ENCODE results near the gene CPNE4.
"Not testable (repeated sequence)": the region's sequence is repeated elsewhere in the genome, so short reads cannot be mapped to it uniquely, and the experiment has no call there.

CPNE4 gene

DNA sequence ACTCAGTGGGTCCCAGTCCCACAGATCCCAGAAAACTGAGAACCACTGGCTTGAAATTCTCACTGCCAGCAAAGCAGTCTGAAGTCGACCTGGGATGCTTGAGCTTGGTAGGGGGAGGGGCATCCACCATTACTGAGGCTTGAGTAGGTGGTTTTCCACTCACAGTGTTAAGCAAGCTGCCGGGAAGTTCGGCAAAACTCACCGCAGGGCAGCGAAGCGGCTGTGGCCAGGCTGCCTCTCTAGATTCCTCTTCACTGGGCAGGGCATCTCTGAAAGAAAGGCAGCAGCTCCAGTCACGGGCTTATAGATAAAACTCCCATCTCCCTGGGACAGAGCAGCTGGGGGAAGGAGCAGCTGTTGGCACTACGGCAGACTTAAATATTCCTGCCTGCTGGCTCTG lies 71.4 kb downstream of the CPNE4 start:
- not testable (repeated sequence) for FAIRE-seq; DNase-seq (ENCODE audit: insufficient read length, low spot score)

DNA sequence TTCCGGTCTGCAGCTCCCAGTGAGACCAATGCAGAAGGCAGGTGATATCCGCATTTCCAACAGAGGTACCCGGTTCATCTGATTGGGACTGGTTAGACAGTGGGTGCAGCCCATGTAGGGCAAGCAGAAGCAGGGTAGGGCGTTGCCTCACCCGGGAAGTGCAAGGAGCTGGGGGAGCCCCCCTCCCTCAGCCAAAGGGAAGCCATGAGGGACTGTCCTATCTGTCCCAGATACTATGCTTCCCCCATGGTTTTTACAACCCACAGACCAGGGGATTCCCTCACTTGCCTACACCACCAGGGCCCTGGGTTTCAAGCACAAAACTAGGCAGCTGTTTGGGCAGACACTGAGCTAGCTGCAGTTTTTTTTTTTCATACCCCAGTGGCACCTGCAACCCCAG lies 71.8 kb downstream of the CPNE4 start:
- DNase-seq (ENCODE audit: insufficient read length, low spot score) = no peak
- FAIRE-seq = no peak

DNA sequence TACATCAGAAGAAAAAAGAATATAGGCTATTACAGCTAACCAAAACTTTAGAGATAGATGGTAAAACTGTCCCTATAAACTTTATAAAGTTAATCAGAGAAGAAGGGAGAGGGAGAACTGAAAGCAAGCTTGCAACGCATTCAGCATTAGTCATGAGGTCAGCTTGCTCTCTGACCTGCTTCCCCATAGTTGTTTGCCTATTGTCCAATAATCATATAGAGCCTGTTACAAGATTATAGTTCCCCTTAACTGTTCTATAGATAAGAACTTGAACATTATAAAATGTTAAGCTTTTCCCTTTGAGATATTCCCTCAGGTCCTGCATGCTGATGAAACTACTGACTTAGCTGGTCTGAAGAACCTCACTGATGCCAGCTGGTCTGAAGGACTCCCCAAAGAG lies 74.5 kb downstream of the CPNE4 start:
- DNase-seq (ENCODE audit: insufficient read length, low spot score) = no peak

DNA sequence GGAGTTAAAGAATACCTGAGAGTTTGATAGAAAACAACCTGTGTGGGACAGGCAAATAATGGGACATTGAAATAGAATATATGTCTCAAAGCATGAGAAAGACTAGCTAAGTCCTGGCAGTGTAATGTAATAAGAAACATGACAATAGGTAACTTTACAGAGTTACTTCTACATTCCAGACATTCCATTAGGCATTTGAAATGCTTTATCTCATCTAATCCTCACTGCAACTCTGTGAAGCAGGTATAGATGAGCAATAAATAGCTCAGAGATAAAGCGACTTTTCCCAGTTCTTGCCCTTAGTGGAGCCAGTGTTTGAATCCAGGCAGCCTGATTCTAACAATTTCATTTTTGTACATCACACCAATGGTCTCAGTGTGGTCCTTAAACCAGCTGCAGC lies 76.8 kb downstream of the CPNE4 start:
- DNase-seq (ENCODE audit: insufficient read length, low spot score) (no peak), FAIRE-seq (no peak)

More for the DNA sequence above, 74.5 kb downstream of the CPNE4 start:
- FAIRE-seq = no peak

DNA sequence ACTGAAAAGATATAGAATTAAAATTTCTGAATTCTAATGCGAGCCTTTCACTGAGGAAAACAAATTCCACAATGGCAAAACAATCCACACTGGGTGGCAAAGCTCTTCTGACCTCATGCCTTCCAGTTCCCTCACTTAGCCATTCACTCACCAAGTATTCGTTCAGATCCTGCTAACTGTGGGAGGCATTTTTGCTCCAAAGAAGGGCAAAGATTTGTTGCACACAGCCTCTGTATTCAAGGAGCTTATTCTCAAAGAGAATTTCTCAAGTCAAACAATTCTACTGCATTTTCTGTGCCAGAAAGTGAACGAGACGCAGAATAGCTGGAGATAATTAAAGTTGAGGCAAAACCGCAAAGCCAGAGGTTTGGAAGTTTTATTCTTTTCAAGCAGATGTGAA lies 77.3 kb downstream of the CPNE4 start:
- no peak for DNase-seq (ENCODE audit: insufficient read length, low spot score)
- no peak for FAIRE-seq

DNA sequence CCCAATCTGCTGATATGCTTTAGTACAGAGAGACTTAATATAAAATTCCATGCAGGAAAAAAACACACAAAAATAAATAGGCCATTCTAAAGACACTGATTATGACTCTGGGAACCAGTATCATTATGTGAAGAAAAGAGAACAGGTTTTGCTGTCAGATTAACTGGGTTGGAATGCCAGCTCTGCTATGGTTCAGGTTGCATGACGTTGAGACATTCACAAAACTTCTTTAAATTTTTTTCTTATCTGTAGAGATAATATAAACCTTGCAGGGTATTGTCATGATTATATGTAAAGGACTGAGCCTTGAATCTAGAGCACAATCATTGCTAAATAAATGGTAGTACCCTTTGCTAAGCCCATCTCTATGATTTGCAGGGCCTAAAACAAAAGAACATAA lies 86.0 kb downstream of the CPNE4 start:
- no peak for DNase-seq (ENCODE audit: insufficient read length, low spot score)
- no peak for FAIRE-seq

DNA sequence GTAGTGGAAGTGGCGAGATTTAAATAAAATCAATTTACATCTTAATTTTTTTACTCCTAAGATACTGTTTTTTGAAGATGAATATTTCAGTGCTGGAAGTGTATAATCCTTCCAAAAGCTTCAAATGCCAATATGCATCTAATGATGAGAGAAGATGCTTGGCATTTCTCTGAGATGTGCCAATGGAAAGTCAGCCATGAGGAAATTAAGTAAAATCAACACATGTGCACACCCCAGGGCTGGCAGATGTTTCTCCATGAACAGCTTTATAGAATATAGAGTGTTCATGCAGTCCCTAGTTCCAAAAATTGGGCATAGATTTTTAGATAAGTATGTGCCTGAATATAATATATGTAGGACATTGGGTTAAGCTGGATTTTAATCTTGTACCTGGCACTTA lies 90.1 kb downstream of the CPNE4 start:
- DNase-seq (ENCODE audit: insufficient read length, low spot score) (no peak), FAIRE-seq (no peak)

DNA sequence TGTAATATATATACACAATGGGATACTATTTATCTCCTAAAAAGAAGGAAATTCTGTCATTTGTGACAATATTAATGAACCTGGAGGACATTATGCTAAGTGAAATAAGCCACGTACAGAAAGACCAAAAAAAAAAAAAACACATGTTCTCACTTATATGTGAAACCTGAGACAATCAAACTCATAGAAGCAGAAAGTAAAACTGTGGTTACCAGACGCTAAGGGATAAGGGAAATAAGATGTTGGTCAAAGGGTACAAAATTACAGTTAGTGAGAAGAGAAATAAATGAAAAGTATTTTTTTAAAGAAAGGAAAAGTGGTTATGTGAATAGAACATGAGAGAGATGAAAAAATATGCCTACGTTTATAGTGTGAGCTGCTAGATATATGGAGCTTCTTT lies 101.1 kb downstream of the CPNE4 start:
- DNase-seq (ENCODE audit: insufficient read length, low spot score) (no peak), FAIRE-seq (no peak)

DNA sequence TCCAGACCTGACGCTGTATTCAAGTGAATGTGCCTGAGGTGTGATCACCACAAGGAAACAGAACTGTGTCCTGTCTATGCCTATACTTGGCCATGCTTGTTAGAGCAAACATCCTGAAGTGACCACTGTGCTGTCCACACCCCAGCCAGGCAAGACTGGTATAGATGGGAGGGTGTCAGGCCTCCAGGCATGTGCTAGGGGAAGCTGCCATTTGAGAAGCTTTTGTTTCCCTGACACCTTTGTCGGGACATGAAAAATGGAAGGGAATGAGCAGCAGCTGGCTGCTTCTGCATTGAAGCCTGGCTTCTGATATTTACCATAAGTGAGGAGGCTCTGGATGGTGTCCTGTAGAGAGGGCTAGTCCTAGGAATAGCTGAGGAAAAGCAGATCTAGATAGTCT lies 106.2 kb downstream of the CPNE4 start:
- FAIRE-seq = no peak
- no peak for DNase-seq (ENCODE audit: insufficient read length, low spot score)

DNA sequence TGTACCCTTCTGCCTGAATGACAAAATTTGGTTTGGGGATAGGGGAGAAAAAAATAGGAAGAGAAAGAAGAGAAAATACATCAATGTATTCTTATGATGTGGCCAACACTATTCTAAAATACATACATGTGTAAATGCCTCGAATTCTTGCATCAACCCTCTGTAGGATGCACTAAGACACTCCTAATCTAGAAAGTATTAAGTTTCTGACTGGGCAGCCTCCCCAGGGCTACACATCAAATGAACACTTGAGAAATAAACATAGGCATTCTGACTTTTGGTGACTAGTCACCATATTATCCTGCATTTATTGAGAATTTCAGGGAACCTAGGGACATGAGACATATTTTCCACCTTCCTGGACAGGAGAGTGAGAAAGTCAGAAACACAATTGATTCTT lies 109.2 kb downstream of the CPNE4 start:
- FAIRE-seq = no peak
- no peak for DNase-seq (ENCODE audit: insufficient read length, low spot score)

DNA sequence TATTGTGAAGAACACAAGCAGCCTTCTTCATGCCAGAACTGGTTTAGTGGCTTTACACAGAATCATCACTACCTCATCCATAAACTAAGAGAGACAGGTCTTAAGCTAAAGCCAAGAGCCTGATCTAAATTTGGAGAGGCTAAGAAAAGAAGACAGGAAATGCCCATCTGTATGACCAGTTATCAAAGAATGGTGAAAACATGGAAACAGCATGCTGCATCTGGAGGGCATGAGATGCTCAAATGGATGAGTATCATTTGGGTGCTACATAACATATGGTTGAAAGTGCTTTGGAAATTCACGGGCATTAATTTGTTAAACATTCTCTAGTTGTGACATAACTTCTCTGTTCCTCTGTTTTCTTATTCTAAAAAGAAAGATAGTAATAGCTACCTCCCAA lies 112.5 kb downstream of the CPNE4 start:
- DNase-seq (ENCODE audit: insufficient read length, low spot score) (no peak), FAIRE-seq (no peak)

DNA sequence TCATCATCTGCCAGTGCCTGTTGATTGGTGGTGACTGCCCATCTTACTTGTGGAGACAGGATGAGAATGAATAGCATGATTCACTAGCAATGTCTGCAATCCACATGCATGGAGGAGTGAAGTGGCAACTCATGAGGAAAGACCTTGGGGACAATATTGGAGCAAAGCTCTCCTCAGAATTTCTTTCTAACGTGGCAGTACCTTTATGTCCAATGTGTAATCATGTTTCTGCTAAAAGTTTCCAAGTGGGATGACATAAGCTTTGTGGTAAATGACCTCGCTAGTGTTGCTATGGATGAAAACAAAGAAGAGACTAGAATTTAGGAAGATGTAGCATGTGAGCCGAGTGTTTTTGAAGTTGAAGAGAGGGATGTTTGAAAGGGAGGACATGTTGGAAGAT lies 117.8 kb downstream of the CPNE4 start:
- no peak for DNase-seq (ENCODE audit: insufficient read length, low spot score)
- no peak for FAIRE-seq

DNA sequence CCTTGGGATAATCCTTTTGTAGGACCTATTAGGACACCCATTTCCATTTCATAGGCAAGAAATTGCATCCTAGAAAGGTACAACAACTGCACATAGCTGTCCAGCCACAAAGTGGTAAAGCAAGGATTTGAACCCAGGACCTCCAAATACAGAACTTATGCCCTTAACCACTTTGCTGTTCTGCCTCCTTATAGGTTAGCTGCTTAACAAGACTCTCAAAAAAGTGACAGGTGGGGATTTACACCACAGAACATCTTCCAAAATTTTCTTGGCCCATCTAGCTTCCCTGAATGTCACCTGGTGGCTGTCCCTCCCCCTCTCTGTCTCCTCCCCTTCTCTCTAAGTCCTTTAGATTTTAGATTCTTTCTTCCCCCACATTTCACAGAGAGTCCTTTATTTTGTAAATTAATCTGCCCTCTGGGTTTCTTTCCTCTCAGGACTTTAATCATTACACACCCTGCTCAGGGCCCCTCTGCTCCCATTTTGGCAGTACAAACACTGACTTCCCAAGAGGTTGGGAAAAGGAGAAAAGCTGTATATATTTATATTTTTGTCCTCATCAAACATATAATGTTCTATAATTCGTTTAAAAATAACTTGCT lies 120.6 kb downstream of the CPNE4 start:
- DNase-seq (ENCODE audit: insufficient read length, low spot score) (no peak), FAIRE-seq (no peak)

DNA sequence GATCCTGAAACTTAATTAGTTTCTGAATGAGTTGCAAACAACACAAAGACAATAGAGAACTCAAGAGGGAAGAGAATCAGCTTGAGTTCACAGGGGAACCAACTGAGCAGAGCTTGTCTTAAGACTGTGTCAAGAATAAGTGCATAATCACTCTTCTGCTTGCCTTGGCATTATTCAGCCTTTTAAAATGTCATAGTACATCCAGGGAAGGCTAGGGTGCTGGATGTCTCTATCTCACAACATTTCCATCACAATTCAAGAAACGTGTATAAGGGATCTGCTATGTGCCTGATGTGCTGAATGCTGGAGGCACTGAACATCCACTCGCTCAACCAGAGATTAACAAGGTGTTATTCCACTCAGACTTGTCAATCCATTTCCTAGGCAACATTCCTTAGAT lies 122.6 kb downstream of the CPNE4 start:
- FAIRE-seq (no peak), DNase-seq (ENCODE audit: insufficient read length, low spot score) (no peak)

DNA sequence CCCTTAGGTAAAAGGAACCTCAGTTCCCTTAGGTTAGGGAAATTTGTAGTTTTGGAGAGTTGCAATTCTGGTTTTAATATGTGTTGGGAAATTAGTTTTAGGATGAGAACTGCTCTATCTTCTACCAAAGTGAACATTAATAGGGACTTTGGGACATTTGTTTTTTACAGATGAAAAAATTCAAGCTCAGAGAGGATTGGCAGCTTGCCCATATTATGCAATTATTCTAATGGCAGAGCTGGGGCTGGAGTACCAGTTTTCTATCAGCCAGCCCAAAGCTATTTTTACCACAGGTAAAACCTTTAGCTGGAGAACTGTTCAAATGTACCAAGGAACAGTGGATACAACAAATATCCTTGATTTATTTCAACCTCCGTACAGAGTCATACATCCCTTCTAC lies 127.0 kb downstream of the CPNE4 start:
- DNase-seq (ENCODE audit: insufficient read length, low spot score) = no peak

DNA sequence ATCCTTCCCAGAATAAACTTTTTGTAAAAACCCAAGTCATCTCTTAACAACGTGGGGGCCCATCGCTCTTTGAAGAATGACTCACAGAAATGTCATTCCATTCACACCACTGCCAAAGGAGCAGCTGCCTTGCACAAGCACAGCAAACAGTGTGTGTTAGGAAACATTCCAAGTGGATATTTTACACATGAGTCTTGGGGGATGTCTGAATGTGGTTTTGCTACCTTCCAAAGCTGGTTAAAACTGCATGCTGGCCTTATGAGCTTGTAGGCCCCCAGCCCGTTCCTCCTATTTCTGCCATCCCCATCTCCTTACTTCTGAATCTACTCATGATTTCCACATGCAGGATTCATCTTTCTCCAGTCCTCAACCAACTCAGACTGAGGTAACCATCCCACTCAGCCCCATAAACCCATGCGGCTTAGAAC lies 130.8 kb downstream of the CPNE4 start:
- FAIRE-seq = no peak
- no peak for DNase-seq (ENCODE audit: insufficient read length, low spot score)

More for the DNA sequence above, 127.0 kb downstream of the CPNE4 start:
- FAIRE-seq = no peak

DNA sequence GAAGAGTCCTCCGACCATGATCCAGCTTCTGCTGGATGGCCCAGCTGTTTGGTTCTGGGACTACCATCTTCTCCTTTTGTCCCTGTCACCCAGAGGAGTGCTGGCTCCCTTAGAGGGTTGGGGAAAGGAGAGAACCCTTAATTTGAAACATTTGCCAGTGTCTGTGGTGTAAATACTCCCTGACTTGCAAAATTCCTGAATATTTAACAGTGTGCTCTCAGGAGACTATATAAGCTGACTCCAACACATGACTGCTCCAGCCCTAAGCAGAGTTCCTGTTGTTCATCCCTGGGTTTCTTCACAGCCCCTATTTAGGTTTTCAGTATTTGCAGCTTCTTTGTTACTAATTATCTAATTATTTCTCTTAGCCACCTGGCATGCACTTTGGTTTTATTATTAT lies 133.1 kb downstream of the CPNE4 start:
- FAIRE-seq = no peak
- no peak for DNase-seq (ENCODE audit: insufficient read length, low spot score)

DNA sequence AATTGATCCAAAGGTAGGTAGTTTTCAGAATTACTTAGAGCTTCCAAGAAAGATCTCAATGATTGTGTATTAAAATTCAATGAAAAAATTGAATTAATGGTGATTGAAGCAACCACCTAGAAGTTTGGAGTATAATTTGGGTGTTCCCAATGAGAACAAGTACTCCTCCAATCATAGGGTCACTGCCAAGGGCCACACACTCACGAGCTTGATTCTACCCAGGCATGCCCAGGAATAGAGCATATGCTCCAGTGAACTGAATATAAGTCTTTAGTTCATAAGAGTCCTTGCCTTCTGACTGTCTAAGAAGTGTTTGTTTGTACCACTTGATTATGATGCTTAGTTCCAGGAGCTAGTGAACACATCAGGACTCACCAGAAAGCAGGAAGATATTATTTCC lies 133.9 kb downstream of the CPNE4 start:
- DNase-seq (ENCODE audit: insufficient read length, low spot score) = no peak
- no peak for FAIRE-seq

DNA sequence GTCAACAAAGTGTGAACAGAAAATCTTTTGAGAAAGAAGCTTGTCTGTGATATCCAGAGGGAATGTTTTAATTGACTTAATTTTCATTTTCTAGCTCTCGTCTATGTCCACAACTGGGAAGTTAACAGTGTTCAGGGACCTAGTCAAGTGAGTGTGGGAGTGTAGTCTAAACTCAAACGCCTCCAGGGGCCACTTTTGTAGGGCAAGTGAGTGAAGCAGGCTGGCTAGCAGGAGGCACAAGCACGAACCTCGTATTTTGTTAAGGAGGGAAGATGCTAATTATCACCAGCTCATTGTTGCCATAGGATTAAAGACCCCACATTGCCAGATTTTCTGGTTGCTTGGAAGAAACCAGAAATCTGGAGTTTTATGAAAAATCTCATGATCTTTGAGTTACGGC lies 135.8 kb downstream of the CPNE4 start:
- DNase-seq (ENCODE audit: insufficient read length, low spot score) = no peak
- FAIRE-seq = no peak

DNA sequence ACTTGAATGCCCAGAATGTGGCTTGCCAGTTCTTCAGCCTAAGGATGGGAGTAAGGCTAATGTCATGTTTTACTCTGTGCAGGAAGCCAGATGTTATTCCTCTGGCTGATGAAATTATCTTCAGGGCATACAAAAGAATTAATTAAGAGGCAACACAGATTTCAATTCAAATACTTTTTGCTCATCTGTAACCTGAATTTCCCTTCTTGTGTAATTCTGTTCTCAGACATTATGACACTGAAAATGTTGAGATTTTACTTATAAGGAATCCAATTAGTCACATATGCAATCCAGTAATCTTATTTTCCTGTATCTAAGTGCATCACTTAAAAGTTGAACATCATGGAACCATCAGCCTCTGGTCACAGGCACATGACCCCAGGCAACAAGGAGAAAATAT lies 136.5 kb downstream of the CPNE4 start:
- no peak for FAIRE-seq
- no peak for DNase-seq (ENCODE audit: insufficient read length, low spot score)

DNA sequence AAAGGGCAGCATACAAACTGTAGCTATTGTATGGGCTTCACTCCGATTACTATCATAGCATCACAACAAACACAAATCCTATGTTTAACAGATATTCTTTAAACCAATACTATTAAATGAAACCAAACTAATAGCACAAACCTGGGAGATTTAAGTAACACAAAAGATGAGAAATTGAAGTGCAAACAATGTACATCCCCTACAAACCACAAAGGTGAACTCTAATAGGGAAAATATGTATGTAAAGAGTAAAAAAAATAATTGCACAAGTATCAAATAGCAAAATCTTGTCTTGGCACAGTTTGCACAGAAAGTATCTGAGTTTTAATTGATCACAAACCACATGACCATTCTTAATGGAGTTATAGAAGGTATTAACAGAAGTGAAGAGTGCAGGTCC lies 138.5 kb downstream of the CPNE4 start:
- no peak for FAIRE-seq
- DNase-seq (ENCODE audit: insufficient read length, low spot score) = no peak

DNA sequence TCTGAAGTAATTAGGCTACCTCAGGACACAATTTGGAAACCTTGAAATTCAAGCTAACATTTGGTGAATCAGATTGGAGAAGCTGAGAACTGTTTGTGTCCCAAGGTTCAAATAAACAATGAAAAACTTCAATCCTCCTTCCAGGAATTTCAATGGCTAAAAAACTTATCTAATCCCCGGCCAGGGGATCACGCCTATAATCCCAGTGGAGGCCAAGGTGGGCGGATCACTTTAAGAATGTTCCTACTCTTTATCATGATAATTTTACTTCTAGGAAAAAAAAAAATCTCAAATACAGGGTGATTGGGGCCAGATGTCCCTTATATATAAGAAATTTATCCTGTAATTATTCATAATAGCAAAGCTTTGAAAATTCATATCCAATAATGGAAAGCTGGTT lies 139.0 kb downstream of the CPNE4 start:
- FAIRE-seq (no peak), DNase-seq (ENCODE audit: insufficient read length, low spot score) (no peak)

DNA sequence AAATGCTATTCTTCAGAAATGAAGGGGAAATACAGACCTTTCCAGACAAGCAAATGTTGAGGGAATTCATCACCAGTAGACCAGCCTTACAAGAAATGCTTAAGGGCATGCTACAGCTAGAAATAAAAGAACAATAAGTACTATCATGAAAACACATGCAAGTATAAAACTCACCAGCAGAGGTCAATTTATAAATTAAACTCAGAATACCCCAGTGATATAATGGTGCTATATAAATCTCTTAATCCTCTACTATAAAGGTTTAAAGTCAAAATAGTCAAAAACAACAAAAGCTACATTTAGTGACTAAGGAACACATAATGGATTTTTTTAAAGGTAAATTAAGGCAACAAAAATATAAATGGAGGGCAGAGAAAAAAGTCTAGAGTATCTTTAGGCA lies 142.5 kb downstream of the CPNE4 start:
- FAIRE-seq = no peak
- no peak for DNase-seq (ENCODE audit: insufficient read length, low spot score)

Measured in HTR-8/SVneo (cell line).